ENCODE measurements around the gene SFXN2.
A peak's percentile ranks its signal among the peaks of the same experiment; 100 is the strongest.
"Not testable (repeated sequence)": the region's sequence is repeated elsewhere in the genome, so short reads cannot be mapped to it uniquely, and the experiment has no call there.

Gene SFXN2

GRCh38 chr10:102720775-102721301 lies 6.4 kb downstream of the SFXN2 start:
- DNase-seq (ENCODE audit: low read depth), result no peak

- DNase-seq (ENCODE audit: low read depth), result no peak
These were observed 7.5 kb downstream of the SFXN2 start for GRCh38 chr10:102721954-102722353.

- DNase-seq (ENCODE audit: low read depth), result no peak
These were observed 9.6 kb downstream of the SFXN2 start for GRCh38 chr10:102723989-102724388.

GRCh38 chr10:102726274-102726673 lies 11.8 kb downstream of the SFXN2 start:
- peak; percentile 77 for DNase-seq (ENCODE audit: low read depth)

GRCh38 chr10:102727037-102727818 lies 12.8 kb downstream of the SFXN2 start:
- no peak for DNase-seq (ENCODE audit: low read depth)

GRCh38 chr10:102729029-102730026 lies 14.9 kb downstream of the SFXN2 start:
- DNase-seq (ENCODE audit: low read depth), result peak; percentile 68

- DNase-seq (ENCODE audit: low read depth), result no peak
These were observed 16.9 kb downstream of the SFXN2 start for GRCh38 chr10:102731222-102731800.

- no peak for DNase-seq (ENCODE audit: low read depth)
These were observed 18.2 kb downstream of the SFXN2 start for GRCh38 chr10:102732661-102733060.

GRCh38 chr10:102735065-102735562 lies 20.7 kb downstream of the SFXN2 start:
- peak; percentile 81 for DNase-seq (ENCODE audit: low read depth)

- peak; percentile 63 for DNase-seq (ENCODE audit: low read depth)
These were observed 24.3 kb downstream of the SFXN2 start for GRCh38 chr10:102738692-102739121.

GRCh38 chr10:102740229-102740628 lies 25.8 kb downstream of the SFXN2 start:
- DNase-seq (ENCODE audit: low read depth), result no peak

- DNase-seq (ENCODE audit: low read depth), result no peak
These were observed 27.3 kb downstream of the SFXN2 start for GRCh38 chr10:102741726-102742237.

GRCh38 chr10:102742313-102742712 lies 27.9 kb downstream of the SFXN2 start:
- DNase-seq (ENCODE audit: low read depth), result not testable (repeated sequence)

- DNase-seq (ENCODE audit: low read depth), result no peak
These were observed 28.7 kb downstream of the SFXN2 start for GRCh38 chr10:102743078-102743587.

GRCh38 chr10:102743588-102744373 lies 29.3 kb downstream of the SFXN2 start, which contains the start of gene WBP1L:
TSS of gene WBP1L (plus strand) at chr10:102743948. CDS start at chr10:102744054, 106 bp downstream.
- peak; percentile 99 for DNase-seq (ENCODE audit: low read depth)

GRCh38 chr10:102744374-102745051 lies 30.1 kb downstream of the SFXN2 start:
- DNase-seq (ENCODE audit: low read depth), result peak; percentile 75

GRCh38 chr10:102745157-102745556 lies 30.7 kb downstream of the SFXN2 start:
- no peak for DNase-seq (ENCODE audit: low read depth)

GRCh38 chr10:102752266-102752930 lies 38.0 kb downstream of the SFXN2 start:
- DNase-seq (ENCODE audit: low read depth), result peak; percentile 92

- DNase-seq (ENCODE audit: low read depth), result peak; percentile 82
These were observed 38.7 kb downstream of the SFXN2 start for GRCh38 chr10:102752934-102753664.

Measured in fibroblast of gingiva (primary cell).